Activated T-helper 1 cell treated with anti-CD3 and anti-CD28 coated beads, Interleukin-12 subunit alpha, Interleukin-12 subunit beta, Interleukin-2, Interleukin-4 antibody, amounts not matched to agents 30 ng/mL and 10 ng/mL and 1 ng/mL, durations not matched to agents 14 hours and 24 hours and 36 hours (primary cell): Measurements from ENCODE around the gene SRGN. TPM values are rescaled to one million over a fixed set of nuclear protein-coding genes. Genes with fewer than 3 reads are reported as not detected.

Experiments
- DNase-seq: peaks from one replicate; pipeline ENCODE4 v3.0.0; 2021; ENCODE audit warnings: low spot score
- H3K27ac Mint-ChIP-seq: one replicate; pipeline ENCODE4 v1.8.0; 2021; ENCODE audit warnings: mild to moderate bottlenecking, mixed read lengths
- H3K27me3 Mint-ChIP-seq: one replicate; pipeline ENCODE4 v1.8.0; 2022; ENCODE audit warnings: mild to moderate bottlenecking, moderate library complexity, mixed read lengths; ENCODE audit not compliant: insufficient read depth
- H3K36me3 Mint-ChIP-seq: one replicate; pipeline ENCODE4 v1.8.0; 2021; ENCODE audit warnings: low read depth, mixed read lengths
- H3K4me1 Mint-ChIP-seq: one replicate; pipeline ENCODE4 v1.8.0; 2021; ENCODE audit warnings: low read depth, mixed read lengths
- H3K4me3 Mint-ChIP-seq: one replicate; pipeline ENCODE4 v1.8.0; 2021; ENCODE audit warnings: mild to moderate bottlenecking, moderate library complexity, mixed read lengths
- H3K9me3 Mint-ChIP-seq: one replicate; pipeline ENCODE4 v1.8.0; 2021; ENCODE audit warnings: mixed read lengths
- intact Hi-C: fragments of 100-400 bp; cut with micrococcal nuclease; formaldehyde crosslinking; loops from one replicate; pipeline ENCODE4 v1.15.1; 2024
- total RNA-seq: library from RNA; stranded (reverse); gene quantifications from 2 replicates; pipeline ENCODE4 v1.2.3, GENCODE V29; 2022

SRGN gene
- total RNA-seq, 1 donor from 2014 or later = 1,217 TPM

- DNase-seq = peak; percentile 39
- H3K4me1 Mint-ChIP-seq = peaks cover 51% of the 10 kb centered on the region
- H3K9me3 Mint-ChIP-seq = no peaks in the 10 kb centered on the region
- H3K27ac Mint-ChIP-seq = peak overlapping the region; percentile 99
- intact Hi-C loops = loop anchor here (1.0 to 2.0 kb wide), 7 partner anchors 10 to 197 kb away; no protein-coding TSS in a partner anchor
- peaks cover 5% of the 10 kb centered on the region for H3K36me3 Mint-ChIP-seq
- H3K4me3 Mint-ChIP-seq = peak overlapping the region; percentile 62
- no peaks in the 10 kb centered on the region for H3K27me3 Mint-ChIP-seq
Observed at GRCh38 chr10:69065406-69066361, 22.2 kb upstream of the SRGN start.

GRCh38 chr10:69067189-69067588 is 20.7 kb upstream of the SRGN start:
- intact Hi-C loops = no loop called here
- Mint-ChIP-seq H3K27me3 (no peaks in the 10 kb centered on the region), H3K27ac (no peak overlapping the region), H3K9me3 (no peaks in the 10 kb centered on the region), H3K4me1 (peaks cover 39% of the 10 kb centered on the region), H3K4me3 (no peak overlapping the region), H3K36me3 (peaks cover 3% of the 10 kb centered on the region)
- no peak for DNase-seq

- H3K27ac Mint-ChIP-seq = no peak overlapping the region
- peaks cover 36% of the 10 kb centered on the region for H3K4me1 Mint-ChIP-seq
Observed at GRCh38 chr10:69068549-69068948, 19.4 kb upstream of the SRGN start.

DNA sequence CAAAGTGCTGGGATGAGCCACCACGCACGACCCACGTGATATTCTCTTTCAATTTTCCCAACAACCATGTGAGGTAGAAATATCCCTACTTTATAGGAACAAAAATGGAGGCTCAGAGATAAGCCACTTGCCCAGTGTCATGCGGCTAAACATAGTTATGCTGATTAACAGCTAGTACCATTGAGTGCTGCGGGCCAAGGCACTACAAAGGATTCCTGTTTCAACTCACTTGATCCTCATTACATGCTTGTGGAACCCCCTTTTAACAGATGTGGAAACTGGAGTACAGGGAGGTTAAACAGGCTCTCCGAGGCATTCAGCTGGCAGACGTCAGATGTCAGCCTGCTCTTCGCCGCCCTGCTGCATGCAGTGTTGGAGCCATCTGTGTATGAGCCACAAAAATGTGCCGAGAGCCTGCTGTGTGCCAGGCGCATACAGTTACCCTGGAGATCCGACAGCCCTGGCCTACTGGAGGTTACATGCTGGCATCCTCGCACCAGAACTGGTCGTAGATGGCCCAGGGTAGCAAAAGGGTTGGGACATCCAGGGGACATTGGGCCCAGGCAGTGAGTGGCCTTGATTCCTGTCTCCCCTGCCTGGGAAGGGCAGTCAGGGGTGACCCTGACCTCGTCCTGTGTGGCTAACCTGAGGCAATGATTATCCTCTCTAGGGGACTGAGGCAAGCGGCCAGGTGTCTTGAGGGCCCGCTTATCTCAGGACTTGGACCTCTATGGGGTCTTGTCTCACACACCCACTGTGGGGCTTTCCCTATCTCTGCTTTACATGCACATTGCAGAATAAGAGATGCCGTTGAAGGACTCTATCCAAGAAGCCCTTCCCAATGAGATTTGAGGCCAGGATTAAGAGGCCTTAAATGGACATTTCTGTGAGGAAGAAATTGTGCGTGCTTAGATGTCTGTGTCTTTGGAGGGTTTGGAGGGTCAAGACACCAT is 18.5 kb upstream of the SRGN start:
- H3K27ac Mint-ChIP-seq = no peak overlapping the region
- no peaks in the 10 kb centered on the region for H3K27me3 Mint-ChIP-seq
- intact Hi-C loops = no loop called here
- no peak overlapping the region for H3K4me3 Mint-ChIP-seq
- DNase-seq = no peak
- H3K9me3 Mint-ChIP-seq = no peaks in the 10 kb centered on the region
- peaks cover 36% of the 10 kb centered on the region for H3K4me1 Mint-ChIP-seq
- peaks cover 3% of the 10 kb centered on the region for H3K36me3 Mint-ChIP-seq

More at GRCh38 chr10:69068549-69068948, 19.4 kb upstream of the SRGN start:
- Mint-ChIP-seq H3K4me3 (no peak overlapping the region), H3K27me3 (no peaks in the 10 kb centered on the region), H3K9me3 (no peaks in the 10 kb centered on the region), H3K36me3 (peaks cover 3% of the 10 kb centered on the region)
- DNase-seq = no peak
- intact Hi-C loops = no loop called here

GRCh38 chr10:69070951-69071350 is 17.0 kb upstream of the SRGN start:
- Mint-ChIP-seq H3K4me3 (no peak overlapping the region), H3K27me3 (no peaks in the 10 kb centered on the region), H3K4me1 (peaks cover 23% of the 10 kb centered on the region), H3K9me3 (no peaks in the 10 kb centered on the region), H3K27ac (no peak overlapping the region), H3K36me3 (peaks cover 3% of the 10 kb centered on the region)
- intact Hi-C loops = no loop called here
- no peak for DNase-seq

GRCh38 chr10:69071610-69072009 is 16.3 kb upstream of the SRGN start:
- Mint-ChIP-seq H3K4me1 (peaks cover 17% of the 10 kb centered on the region), H3K4me3 (no peak overlapping the region), H3K27me3 (no peaks in the 10 kb centered on the region), H3K9me3 (no peaks in the 10 kb centered on the region), H3K36me3 (no peaks in the 10 kb centered on the region), H3K27ac (no peak overlapping the region)
- intact Hi-C loops = no loop called here
- DNase-seq = no peak

GRCh38 chr10:69073026-69073425 is 14.9 kb upstream of the SRGN start:
- no peaks in the 10 kb centered on the region for H3K27me3 Mint-ChIP-seq
- no peaks in the 10 kb centered on the region for H3K36me3 Mint-ChIP-seq
- H3K4me1 Mint-ChIP-seq = peaks cover 17% of the 10 kb centered on the region
- H3K4me3 Mint-ChIP-seq = no peak overlapping the region
- intact Hi-C loops = no loop called here
- no peak for DNase-seq
- no peaks in the 10 kb centered on the region for H3K9me3 Mint-ChIP-seq
- H3K27ac Mint-ChIP-seq = no peak overlapping the region

GRCh38 chr10:69073736-69074364 is 14.1 kb upstream of the SRGN start:
- no peaks in the 10 kb centered on the region for H3K36me3 Mint-ChIP-seq
- no peak overlapping the region for H3K27ac Mint-ChIP-seq
- no peaks in the 10 kb centered on the region for H3K27me3 Mint-ChIP-seq
- intact Hi-C loops = no loop called here
- no peak overlapping the region for H3K4me3 Mint-ChIP-seq
- no peak for DNase-seq
- no peaks in the 10 kb centered on the region for H3K9me3 Mint-ChIP-seq
- peaks cover 17% of the 10 kb centered on the region for H3K4me1 Mint-ChIP-seq

DNA sequence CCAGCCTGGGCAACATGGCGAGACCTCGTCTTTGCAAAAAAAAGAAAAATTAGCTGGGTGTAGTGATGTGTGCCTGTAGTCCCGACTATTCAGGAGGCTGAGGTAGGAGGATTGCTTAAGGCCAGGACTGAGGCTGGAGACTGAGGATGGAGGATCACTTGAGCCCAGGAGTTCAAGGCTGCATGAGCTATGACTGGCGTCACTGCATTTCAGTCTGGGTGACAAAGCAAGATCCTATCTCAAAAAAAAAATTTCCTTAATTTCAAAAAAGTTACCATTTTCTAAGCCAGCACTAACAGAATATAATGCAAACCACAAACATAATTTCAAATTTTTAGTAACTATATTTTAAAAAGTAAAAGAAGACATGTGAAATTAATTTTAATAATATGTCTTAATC is 13.4 kb upstream of the SRGN start:
- no peaks in the 10 kb centered on the region for H3K36me3 Mint-ChIP-seq
- H3K27me3 Mint-ChIP-seq = no peaks in the 10 kb centered on the region
- no peak overlapping the region for H3K27ac Mint-ChIP-seq
- intact Hi-C loops = no loop called here
- H3K9me3 Mint-ChIP-seq = no peaks in the 10 kb centered on the region
- peaks cover 17% of the 10 kb centered on the region for H3K4me1 Mint-ChIP-seq
- H3K4me3 Mint-ChIP-seq = no peak overlapping the region
- DNase-seq = no peak

GRCh38 chr10:69075431-69075830 is 12.5 kb upstream of the SRGN start:
- no peaks in the 10 kb centered on the region for H3K9me3 Mint-ChIP-seq
- H3K36me3 Mint-ChIP-seq = no peaks in the 10 kb centered on the region
- H3K27ac Mint-ChIP-seq = no peak overlapping the region
- no peak overlapping the region for H3K4me3 Mint-ChIP-seq
- intact Hi-C loops = no loop called here
- DNase-seq = no peak
- no peaks in the 10 kb centered on the region for H3K27me3 Mint-ChIP-seq
- H3K4me1 Mint-ChIP-seq = peaks cover 17% of the 10 kb centered on the region

- Mint-ChIP-seq H3K9me3 (no peaks in the 10 kb centered on the region), H3K27me3 (no peaks in the 10 kb centered on the region), H3K27ac (no peak overlapping the region)
Observed at GRCh38 chr10:69078311-69078710, 9.6 kb upstream of the SRGN start.

DNA sequence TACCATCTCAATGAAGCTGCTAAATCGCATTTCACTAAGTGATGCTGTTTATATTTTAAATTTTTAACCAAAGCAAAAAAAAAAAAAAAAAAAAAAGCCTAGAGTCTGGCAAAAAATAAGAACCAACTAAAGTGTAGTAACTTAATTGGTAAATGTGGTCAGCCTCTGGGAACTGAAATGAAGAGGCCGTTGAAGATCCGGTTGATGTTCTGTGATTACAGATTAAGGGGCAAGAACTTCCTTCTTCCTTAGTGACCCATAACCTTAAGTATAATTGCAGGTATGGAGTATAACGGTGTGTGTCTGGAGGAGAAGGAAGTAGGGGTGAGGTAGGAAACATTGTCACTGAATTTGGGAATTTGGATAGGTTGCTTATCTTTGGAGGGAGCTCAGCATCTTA is 7.7 kb upstream of the SRGN start:
- Mint-ChIP-seq H3K27ac (no peak overlapping the region), H3K4me3 (no peak overlapping the region), H3K4me1 (peaks cover 2% of the 10 kb centered on the region), H3K9me3 (no peaks in the 10 kb centered on the region), H3K27me3 (no peaks in the 10 kb centered on the region), H3K36me3 (no peaks in the 10 kb centered on the region)
- intact Hi-C loops = no loop called here
- DNase-seq = no peak

More at GRCh38 chr10:69078311-69078710, 9.6 kb upstream of the SRGN start:
- no peak for DNase-seq
- H3K4me1 Mint-ChIP-seq = peaks cover 10% of the 10 kb centered on the region
- H3K36me3 Mint-ChIP-seq = no peaks in the 10 kb centered on the region
- intact Hi-C loops = no loop called here
- H3K4me3 Mint-ChIP-seq = no peak overlapping the region
